Skeletal muscle tissue (tissue), 4 donors: Measurements from ENCODE around the gene TANK. TPM values are rescaled to one million over a fixed set of nuclear protein-coding genes. Genes with fewer than 3 reads are reported as not detected.
A peak's percentile ranks its signal among the peaks of the same experiment; 100 is the strongest.

ENCODE experiments used
- H3K27ac ChIP-seq: one replicate; pipeline ENCODE4 v1.7.0; 2013; ENCODE audit warnings: mild to moderate bottlenecking, low read depth, low read length, inconsistent platforms
- H3K27me3 ChIP-seq, 3 donors: one replicate each; pipeline ENCODE4 v1.7.0; 2013; ENCODE audit warnings: low read length in 3 of 3; ENCODE audit not compliant: control insufficient read depth in 3 of 3, insufficient read depth in 3 of 3
- H3K36me3 ChIP-seq, 3 donors: one replicate each; pipeline ENCODE4 v1.7.0; 2013; ENCODE audit warnings: low read length in 3 of 3; ENCODE audit not compliant: control insufficient read depth in 3 of 3, insufficient read depth in 3 of 3
- H3K4me1 ChIP-seq, 3 donors: one replicate each; pipeline ENCODE4 v1.7.0; 2013; ENCODE audit warnings: low read length in 3 of 3, mild to moderate bottlenecking in 3 of 3; ENCODE audit not compliant: control insufficient read depth in 3 of 3, insufficient read depth in 3 of 3
- H3K4me3 ChIP-seq, 3 donors: one replicate each; pipeline ENCODE4 v1.7.0; 2013; ENCODE audit warnings: low read length in 3 of 3
- H3K9ac ChIP-seq, 3 donors: one replicate each; pipeline ENCODE4 v1.7.0; 2013; ENCODE audit warnings: low read length in 3 of 3, mild to moderate bottlenecking in 3 of 3, moderate library complexity in 2 of 3, low read depth in 1 of 3
- H3K9me3 ChIP-seq, 3 donors: one replicate each; pipeline ENCODE4 v1.7.0; 2013; ENCODE audit warnings: low read length in 3 of 3; ENCODE audit not compliant: control insufficient read depth in 3 of 3
- total RNA-seq: library from RNA; depleted of rRNA; stranded (reverse); fragments of >200 nt; gene quantifications from one replicate; pipeline ENCODE4 v1.2.3, GENCODE V29; 2014
- donor health status: Osteomylitis.

TANK gene
- total RNA-seq, 1 donor from 2014 or later: 41.8 TPM

DNA sequence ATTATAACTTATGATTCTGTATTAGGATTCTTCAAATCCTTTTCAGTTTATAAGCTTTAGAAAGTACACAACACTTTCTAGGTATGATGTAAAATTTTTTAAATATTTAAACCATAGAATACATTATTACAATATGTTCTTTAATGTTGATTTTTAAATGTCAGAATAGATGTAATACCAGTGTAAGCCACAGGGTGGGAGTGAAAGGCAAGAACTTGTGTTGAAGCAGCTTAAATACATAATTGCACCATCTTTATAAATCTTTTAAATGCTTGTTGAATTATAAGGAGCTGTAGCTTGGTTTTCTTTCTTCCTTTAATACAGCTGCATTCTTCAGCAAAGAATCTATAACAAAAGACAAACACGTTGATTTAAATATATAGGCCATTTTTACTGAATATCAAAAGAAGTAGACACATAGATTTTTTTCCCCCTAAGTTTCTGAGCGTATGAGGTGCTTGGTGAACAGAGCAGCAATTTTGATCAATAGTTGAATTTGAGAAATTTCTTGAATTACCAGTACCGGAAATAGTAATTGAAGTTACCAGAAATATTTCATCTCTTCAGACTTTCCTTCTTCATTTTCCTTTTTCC lies 63.0 kb downstream of the TANK start:
- H3K9me3 ChIP-seq: no peaks in the 10 kb centered on the region
- no peaks in the 10 kb centered on the region for H3K4me1 ChIP-seq
- peaks cover 0 to 19% (median 4%) of the 10 kb centered on the region in 3 donors for H3K36me3 ChIP-seq
- no peak overlapping the region for H3K27ac ChIP-seq
- H3K4me3 ChIP-seq: no peak overlapping the region
- no peaks in the 10 kb centered on the region for H3K27me3 ChIP-seq
- H3K9ac ChIP-seq: no peak overlapping the region

DNA sequence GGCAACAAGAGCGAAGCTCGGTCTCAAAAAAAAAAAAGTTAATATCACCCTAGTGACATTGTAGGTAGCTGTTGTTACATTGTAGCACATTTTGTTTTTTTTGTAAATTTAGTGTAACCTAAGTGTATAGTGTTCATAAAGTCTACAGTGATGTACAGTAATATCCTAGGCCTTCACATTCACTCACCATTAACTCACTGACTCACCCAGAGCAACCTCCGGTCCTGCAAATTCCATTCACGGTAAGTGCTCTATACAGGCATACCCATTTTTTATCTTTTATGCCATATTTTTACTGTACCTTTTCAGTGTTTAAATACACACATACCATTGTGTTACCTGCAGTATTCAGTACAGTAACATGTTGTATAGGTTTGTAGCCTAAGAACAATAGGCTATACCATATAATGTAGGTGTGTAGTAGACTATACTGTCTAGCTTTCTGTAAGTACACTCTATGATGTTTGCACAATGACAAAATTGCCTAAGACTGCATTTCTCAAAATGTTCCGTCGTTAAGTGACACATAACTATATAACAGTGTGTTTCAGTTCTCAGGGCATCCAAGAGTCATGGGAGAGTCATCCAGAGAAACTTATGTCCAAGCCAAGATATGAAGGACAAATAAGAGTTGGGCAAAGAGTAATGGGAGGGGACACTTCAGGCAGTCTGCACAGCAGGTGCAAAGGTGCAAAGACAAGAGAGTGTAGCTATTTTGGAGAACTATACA lies 68.4 kb downstream of the TANK start:
- Histone ChIP-seq H3K27ac (no peak overlapping the region), H3K4me1 (peaks cover 0 to 7% (median 0%) of the 10 kb centered on the region in 3 donors), H3K9ac (no peak overlapping the region), H3K4me3 (no peak overlapping the region), H3K9me3 (no peaks in the 10 kb centered on the region), H3K27me3 (no peaks in the 10 kb centered on the region), H3K36me3 (peaks cover 0 to 29% (median 14%) of the 10 kb centered on the region in 3 donors)

DNA sequence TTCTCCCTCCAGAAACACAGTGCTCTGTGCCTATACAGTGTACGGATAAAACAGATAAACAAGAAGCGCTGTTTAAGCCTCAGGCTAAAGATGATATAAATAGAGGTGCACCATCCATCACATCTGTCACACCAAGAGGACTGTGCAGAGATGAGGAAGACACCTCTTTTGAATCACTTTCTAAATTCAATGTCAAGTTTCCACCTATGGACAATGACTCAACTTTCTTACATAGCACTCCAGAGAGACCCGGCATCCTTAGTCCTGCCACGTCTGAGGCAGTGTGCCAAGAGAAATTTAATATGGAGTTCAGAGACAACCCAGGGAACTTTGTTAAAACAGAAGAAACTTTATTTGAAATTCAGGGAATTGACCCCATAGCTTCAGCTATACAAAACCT lies 70.7 kb downstream of the TANK start:
- no peaks in the 10 kb centered on the region for H3K27me3 ChIP-seq
- peaks cover 0 to 16% (median 10%) of the 10 kb centered on the region in 3 donors for H3K36me3 ChIP-seq
- no peaks in the 10 kb centered on the region for H3K9me3 ChIP-seq
- H3K9ac ChIP-seq: no peak overlapping the region
- peaks cover 0 to 7% (median 0%) of the 10 kb centered on the region in 3 donors for H3K4me1 ChIP-seq
- no peak overlapping the region for H3K27ac ChIP-seq
- no peak overlapping the region for H3K4me3 ChIP-seq

DNA sequence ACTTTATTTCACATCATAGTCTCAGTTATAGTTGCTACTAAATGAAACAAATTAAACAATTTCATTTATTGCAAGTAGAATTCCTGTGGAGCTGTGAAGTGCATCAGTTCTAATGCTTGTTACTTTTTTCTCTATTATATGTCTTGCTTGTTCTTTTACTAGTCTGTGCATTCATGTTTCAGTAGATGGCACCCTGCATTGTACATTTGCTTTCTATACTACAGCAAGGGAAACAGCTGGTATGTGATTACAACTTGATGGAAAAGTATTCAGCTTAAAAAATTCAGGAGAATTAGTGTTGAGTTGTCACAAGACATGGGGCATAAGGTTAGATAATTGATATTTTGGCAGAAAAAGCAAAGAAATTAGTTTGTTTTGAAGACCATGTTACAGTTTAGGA lies 72.3 kb downstream of the TANK start:
- no peak overlapping the region for H3K9ac ChIP-seq
- H3K4me1 ChIP-seq: peaks cover 4 to 13% (median 5%) of the 10 kb centered on the region in 3 donors
- H3K27me3 ChIP-seq: no peaks in the 10 kb centered on the region
- H3K27ac ChIP-seq: no peak overlapping the region
- H3K4me3 ChIP-seq: no peak overlapping the region
- H3K36me3 ChIP-seq: peaks cover 0 to 15% (median 10%) of the 10 kb centered on the region in 3 donors
- no peaks in the 10 kb centered on the region for H3K9me3 ChIP-seq

DNA sequence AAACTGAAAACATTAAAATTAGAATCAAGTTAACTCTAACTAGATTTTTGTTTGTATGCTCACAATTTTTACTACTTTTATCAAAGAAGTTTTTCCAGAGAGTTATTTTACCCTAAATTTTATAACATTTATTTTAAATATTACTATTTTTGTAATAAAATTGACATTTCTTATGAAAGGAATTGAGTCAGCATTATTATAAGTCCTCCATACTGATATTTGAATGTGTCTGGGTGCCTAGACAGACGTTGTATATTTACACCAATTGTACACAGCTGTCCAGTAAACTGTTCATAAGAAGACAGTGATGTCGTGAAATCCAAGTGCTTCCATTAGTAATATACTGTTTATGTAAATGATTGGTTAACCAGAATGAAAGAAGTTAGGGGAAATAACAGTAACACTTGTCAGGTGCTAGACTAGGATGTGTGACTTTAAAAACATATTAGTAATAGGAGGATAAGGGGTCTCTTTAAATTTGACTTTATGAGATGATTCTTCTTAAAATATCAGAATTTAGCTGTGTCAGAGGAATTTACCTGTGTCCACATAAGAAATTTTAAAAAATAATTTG lies 73.7 kb downstream of the TANK start:
- H3K9me3 ChIP-seq: no peaks in the 10 kb centered on the region
- peaks cover 0 to 6% (median 4%) of the 10 kb centered on the region in 3 donors for H3K36me3 ChIP-seq
- no peak overlapping the region for H3K4me3 ChIP-seq
- H3K27ac ChIP-seq: no peak overlapping the region
- no peaks in the 10 kb centered on the region for H3K27me3 ChIP-seq
- no peak overlapping the region for H3K9ac ChIP-seq
- H3K4me1 ChIP-seq: peaks cover 6 to 13% (median 13%) of the 10 kb centered on the region in 3 donors

DNA sequence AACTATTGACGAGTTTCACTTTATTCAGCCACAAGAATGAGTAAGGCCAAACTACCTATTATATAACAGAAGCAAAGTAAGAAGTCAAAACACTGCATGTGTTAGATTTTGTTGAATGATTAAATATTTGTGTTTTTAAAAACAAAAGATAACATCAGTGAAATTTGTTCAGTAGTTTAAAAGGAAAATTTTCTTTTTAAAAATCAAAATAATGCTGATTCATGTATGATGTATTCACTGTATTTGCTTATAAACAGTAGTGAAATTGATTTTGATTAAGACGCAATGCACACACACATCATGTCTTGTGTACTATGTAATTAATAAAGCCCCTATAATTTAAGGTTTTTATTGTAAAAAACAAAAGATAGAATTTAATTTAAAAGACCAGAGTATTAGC lies 74.4 kb downstream of the TANK start:
- Histone ChIP-seq H3K9me3 (no peaks in the 10 kb centered on the region), H3K9ac (no peak overlapping the region), H3K36me3 (peaks cover 0 to 3% (median 1%) of the 10 kb centered on the region in 3 donors), H3K4me3 (no peak overlapping the region), H3K27ac (no peak overlapping the region), H3K27me3 (no peaks in the 10 kb centered on the region), H3K4me1 (peaks cover 6 to 13% (median 13%) of the 10 kb centered on the region in 3 donors)

GRCh38 chr2:161237392-161238264 lies 77.4 kb downstream of the TANK start:
- Histone ChIP-seq H3K27me3 (no peaks in the 10 kb centered on the region), H3K4me3 (peak overlapping the region; percentile 82 to 84 (median 83)), H3K36me3 (no peaks in the 10 kb centered on the region), H3K9me3 (no peaks in the 10 kb centered on the region), H3K9ac (peak overlapping the region; percentile 58 to 74 (median 59)), H3K4me1 (peaks cover 6 to 13% (median 9%) of the 10 kb centered on the region in 3 donors), H3K27ac (no peak overlapping the region)

DNA sequence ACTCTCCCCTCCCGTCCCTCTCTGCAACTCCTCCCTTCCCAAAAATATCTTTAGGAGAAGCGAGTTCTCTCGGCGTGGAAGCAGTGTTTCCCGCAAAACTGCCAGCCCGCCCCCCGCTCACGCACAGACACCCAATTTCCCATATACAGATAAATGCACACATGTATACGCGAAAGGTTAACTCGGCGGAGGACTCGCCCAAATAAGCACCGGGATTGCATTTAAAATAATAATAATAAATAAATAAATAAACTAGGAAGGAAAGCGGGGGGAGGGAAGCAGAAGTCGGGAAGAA lies 78.0 kb downstream of the TANK start:
- Histone ChIP-seq H3K9me3 (no peaks in the 10 kb centered on the region), H3K27me3 (no peaks in the 10 kb centered on the region), H3K4me1 (peaks cover 6 to 13% (median 9%) of the 10 kb centered on the region in 3 donors), H3K4me3 (peak overlapping the region; percentile 82 to 84 (median 83)), H3K27ac (no peak overlapping the region), H3K36me3 (no peaks in the 10 kb centered on the region), H3K9ac (peak overlapping the region; percentile 58 to 74 (median 59))

DNA sequence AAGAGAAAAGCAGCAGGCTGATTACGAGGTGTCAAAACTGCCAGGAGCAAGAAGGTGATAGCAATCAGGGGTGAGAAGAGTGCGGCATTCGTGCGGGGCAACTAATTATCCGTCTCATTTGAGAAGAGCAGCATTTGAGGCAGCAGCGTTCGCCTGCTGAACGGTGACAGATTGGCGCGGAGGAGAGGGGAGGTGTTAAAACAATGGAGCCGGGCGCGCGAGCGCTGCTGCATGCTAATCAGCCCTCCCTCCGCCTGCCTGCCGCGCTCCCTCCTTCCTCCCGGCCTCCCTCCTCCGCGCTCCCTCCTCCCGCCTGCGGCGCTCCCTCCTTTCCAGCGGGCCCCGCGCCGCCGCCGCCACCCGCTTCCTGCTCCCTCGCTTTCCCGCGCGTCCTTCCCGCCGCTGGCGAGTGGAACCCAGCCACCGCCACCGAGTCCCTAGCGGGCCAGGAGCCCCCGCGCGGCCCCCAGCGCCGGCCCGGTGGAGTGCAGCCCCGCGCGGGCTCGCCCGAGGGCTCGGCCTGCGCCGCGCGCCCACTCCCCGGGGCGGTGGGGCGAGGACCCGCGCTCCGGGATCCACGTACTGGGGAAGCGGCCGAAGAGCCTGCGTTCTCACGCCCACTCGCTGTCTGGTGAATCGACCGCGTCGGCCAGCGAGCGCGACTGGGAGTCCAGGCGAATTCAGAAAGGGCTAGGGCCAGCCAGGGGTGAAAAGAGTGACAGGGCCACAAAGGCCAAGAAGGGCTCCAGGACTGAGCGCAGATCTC lies 78.5 kb downstream of the TANK start:
- Histone ChIP-seq H3K4me1 (peaks cover 6 to 13% (median 9%) of the 10 kb centered on the region in 3 donors), H3K27me3 (no peaks in the 10 kb centered on the region), H3K9ac (peak overlapping the region; percentile 58 to 70 (median 59)), H3K36me3 (no peaks in the 10 kb centered on the region), H3K9me3 (no peaks in the 10 kb centered on the region), H3K4me3 (peak overlapping the region; percentile 82 to 84 (median 83)), H3K27ac (no peak overlapping the region)
